GF-D8 (cell line): ENCODE results near the gene CNIH2.
"Not testable (repeated sequence)": the region's sequence is repeated elsewhere in the genome, so short reads cannot be mapped to it uniquely, and the experiment has no call there.

Source experiments
- DNase-seq: peaks from one replicate; lab custom pipeline; 2025; lab: John Stamatoyannopoulos, UW

Gene CNIH2

GRCh38 chr11:66277471-66278362 is at the start of gene CNIH2:
CNIH2 (plus strand) TSS chr11:66278175; CDS start chr11:66278457, 282 bp downstream.
- DNase-seq = no peak

DNA sequence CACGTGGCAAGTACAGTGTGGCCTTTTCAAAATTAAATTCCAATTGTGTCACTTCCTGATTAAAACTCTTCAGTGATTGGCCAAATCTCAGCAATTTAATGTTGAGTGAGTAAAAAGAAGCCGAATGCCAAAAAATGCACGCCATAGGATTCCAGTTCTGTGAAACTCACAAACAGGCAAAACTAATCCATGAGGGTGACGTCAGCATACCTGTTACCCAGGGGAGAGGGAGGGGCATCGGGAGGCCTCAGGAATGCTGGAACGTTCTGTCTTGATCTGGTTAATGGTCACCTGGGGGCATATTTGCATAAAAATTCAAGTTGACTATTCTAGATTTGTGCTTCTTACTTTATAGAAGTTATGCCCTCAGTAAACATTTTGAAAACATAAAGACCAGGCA is 49.5 kb upstream of the CNIH2 start:
- DNase-seq = no peak

DNA sequence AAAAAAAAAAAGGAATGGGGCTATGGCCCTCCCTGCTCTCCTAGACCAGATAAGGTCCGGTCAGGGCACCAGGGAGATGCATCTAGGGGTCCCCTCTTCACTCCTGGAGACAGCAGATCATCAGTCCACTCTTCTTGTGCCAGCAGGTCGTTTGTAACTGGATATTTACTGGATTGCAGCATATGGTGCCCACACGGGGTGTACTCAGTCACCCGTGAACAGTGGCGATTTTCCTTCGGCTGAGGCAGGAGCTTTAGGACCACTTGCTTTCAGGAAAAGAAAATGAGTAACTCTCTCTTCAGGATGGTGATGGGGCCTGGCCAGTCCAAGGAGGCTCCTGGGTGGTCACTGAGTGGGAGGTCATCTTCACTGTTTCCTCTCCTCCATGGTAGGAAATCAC is 47.8 kb upstream of the CNIH2 start:
- no peak for DNase-seq

DNA sequence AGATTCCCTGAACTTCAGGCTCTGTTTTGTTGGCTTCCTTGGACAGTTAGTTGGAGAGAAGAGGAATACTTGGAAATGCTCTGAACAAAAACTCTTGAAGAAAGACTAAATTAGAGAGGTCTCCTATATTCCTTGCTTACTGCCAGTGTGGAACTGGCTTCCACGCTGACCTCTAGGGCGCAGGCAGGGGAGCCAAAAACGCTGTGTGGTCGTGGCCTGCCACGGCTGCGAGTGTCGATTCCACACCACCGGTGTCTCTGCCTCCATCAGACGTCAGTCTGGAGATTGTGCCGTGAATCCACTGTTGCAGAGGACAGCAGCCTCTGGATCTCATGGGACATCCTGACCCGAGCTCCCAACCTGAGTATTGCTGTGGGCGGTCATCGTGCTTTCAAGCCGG is 47.0 kb upstream of the CNIH2 start:
- no peak for DNase-seq

GRCh38 chr11:66231561-66231960 is 46.4 kb upstream of the CNIH2 start:
- no peak for DNase-seq

DNA sequence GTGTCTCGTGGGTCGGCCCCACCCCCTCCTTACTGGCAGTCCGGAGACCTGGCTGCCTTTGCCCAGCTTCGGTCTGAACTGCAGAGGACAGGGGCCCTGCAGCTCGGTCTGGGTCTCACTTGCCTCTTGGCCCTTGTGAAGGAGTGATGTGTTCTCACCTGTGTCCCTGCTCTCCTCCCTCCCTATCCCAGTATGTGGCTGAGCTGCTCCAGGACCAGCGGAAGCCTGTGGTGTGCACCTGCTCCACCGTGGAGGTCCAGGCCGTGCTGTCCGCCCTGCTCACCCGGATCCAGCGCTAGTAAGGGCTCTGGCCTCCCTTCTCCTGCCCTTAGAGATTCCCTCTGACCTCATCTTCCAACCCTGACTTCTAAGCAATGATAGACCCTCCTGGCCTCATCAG is 45.2 kb upstream of the CNIH2 start:
- DNase-seq = no peak

- DNase-seq = no peak
Observed at GRCh38 chr11:66233301-66233700, 44.7 kb upstream of the CNIH2 start.

DNA sequence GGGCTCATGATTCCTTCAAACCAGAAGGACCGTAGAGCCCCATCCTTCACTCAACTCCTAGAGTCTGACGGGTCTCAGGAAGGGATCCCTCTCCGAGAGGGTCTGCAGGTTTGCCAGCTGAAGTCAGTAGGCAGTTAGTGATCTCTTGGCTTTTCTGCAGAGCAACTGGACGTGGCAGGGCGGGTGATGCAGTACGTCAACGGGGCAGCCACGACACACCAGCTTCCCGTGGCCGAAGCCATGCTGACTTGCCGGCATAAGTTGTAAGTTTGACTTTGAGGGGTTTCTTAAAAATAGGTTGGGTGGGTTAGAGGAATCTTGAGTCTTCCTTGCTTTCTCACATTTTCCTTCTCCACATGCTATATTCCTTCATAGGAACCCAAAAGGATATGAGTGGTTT is 42.8 kb upstream of the CNIH2 start:
- no peak for DNase-seq

DNA sequence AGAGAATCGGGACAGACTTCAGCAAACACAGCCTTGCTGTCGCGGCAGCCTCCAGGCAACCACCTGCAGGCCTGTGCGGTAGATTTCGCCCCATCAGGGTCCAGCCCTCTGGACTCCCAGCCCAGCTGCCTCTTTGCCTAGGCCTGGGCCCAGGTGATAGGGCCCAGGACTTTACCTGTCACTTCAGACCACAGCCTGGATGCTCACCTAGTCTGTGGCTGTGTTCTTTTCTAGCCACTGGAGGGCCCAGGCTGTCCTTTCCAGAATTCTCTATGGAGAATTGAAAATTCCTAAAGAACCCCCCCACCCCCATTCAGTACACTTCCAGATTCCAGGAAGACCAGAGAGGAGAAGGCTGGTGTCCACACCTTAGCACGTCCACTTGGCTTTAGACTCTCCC is 40.1 kb upstream of the CNIH2 start:
- no peak for DNase-seq

GRCh38 chr11:66238786-66239413 is 39.1 kb upstream of the CNIH2 start:
- DNase-seq = no peak

DNA sequence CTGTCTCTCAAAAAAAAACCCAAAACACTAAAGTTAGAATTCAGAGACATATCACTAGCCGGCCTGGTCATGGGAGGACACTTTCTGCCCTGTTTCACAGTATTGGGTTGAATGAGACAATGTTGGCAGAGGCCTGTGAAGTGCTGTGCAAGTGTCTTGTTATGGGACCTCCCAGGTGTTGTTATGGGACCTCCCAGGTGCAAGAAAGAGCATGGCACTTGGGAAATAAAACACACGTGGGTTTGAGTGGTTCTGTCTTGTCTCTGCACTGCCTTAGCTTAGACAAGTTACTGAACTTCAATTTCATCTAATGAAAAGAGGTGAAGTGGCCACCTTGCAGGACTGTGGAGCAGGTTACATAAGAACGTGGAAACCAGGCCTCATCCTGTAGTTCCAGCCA is 38.5 kb upstream of the CNIH2 start:
- no peak for DNase-seq

GRCh38 chr11:66239998-66240780 is 37.8 kb upstream of the CNIH2 start:
- no peak for DNase-seq

- DNase-seq = no peak
Observed at GRCh38 chr11:66240781-66241136, 37.2 kb upstream of the CNIH2 start.

- DNase-seq = no peak
Observed at GRCh38 chr11:66242095-66242765, 35.7 kb upstream of the CNIH2 start.

DNA sequence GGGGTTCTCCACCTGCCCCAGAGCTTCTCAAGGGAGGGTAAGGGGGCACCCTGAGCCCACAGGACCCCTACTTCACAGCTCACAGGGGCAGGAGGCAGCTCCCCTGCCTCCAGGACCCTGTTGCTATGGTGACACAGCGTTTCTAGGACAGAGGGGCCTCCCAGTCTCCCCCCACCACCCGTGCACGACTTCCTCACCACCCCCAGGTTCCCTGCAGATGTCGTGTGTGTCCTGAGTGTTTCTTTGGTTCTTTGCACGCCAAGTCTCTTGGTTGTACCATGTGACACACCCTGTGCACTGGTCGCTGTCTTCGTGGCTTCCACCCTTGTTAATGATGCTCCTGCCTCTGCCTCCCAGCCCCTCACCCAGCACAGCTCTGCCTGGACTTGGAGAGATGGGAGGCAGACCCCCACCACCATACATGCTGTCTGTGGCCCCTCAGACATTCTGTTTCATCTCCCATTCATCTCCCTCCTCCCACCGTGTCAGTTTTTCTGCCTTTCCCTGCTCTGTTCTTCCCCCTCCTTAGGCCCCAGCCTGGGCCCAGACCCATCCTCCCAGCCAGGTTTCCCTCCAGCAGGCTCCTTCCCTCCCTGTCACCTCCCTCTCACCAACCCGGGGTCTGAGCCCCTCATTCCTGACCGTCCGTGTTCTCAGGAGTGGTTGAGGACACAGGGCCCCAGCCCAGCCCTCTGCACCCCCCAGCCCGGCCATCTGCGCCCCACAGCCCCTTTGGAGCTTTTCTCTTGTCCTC is 34.0 kb upstream of the CNIH2 start:
- DNase-seq = no peak

GRCh38 chr11:66247295-66247694 is 30.7 kb upstream of the CNIH2 start:
- DNase-seq = no peak

DNA sequence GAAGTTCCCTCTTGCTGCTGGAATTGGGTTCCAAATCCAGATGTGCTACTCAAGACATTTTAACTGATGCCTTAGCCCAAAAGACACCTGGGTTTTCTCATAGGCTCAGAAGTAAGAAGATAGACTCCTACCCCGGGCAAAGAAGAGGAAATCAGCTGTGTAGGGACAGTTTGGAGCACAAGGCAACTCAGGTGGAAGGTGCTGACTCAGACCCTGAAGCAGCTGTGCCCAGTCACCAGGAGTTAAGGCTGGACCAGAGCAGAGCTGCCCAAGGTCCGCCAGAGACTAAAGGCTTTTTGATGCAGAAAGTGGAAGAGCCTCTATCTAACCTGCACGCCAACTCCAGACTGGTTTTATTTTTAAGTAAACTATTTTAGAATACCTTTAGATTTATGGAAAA is 30.2 kb upstream of the CNIH2 start:
- DNase-seq = no peak

DNA sequence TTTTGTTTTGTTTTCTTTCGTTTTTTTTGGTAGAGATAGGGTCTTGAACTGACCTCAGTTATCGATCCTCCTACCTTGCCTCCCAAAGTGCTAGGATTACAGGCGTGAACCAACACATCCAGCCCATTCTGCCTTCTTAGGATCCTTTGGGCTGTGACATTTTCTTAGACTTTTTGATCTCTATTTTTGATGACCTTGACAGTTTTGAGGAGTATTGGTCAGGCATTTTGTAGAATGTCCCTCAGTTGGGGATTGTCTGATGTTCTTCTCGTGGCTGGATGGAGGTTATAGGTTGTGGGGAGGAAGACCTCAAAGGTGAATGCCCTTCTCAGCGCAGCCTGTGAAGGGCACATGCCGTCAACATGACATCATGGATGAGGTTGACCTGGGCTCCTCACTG is 29.1 kb upstream of the CNIH2 start:
- DNase-seq = no peak

- DNase-seq = no peak
Observed at GRCh38 chr11:66251809-66252208, 26.2 kb upstream of the CNIH2 start.

- DNase-seq = not testable (repeated sequence)
Observed at GRCh38 chr11:66253081-66253480, 24.9 kb upstream of the CNIH2 start.

GRCh38 chr11:66258473-66258893 is 19.5 kb upstream of the CNIH2 start:
- DNase-seq = no peak

- no peak for DNase-seq
Observed at GRCh38 chr11:66259225-66259624, 18.8 kb upstream of the CNIH2 start.
